Stimulated activated CD4-positive, alpha-beta T cell treated with anti-CD3 and anti-CD28 coated beads, Interleukin-15, amount 100 ng/mL, for 1 hour (primary cell): ENCODE data around the gene LANCL3.
"Not testable (repeated sequence)": the region's sequence is repeated elsewhere in the genome, so short reads cannot be mapped to it uniquely, and the experiment has no call there.

Experiments
- DNase-seq, 2 donors: peaks; one replicate each; pipeline ENCODE4 v3.0.0-alpha.2; 2020; ENCODE audit warnings: low read depth in 1 of 2, low spot score in 1 of 2

Gene LANCL3

GRCh38 chrX:37571426-37572107, at the start of gene LANCL3:
LANCL3 (plus strand) TSS chrX:37571661; CDS start chrX:37571871, 210 bp downstream.
- DNase-seq, result not testable (repeated sequence)

- DNase-seq, result not testable (repeated sequence)
Observed at GRCh38 chrX:37523673-37524072, 47.8 kb upstream of the LANCL3 start.

- no peak for DNase-seq
Observed at GRCh38 chrX:37541991-37542390, 29.5 kb upstream of the LANCL3 start.

GRCh38 chrX:37542791-37543190, 28.7 kb upstream of the LANCL3 start:
- no peak for DNase-seq

- no peak for DNase-seq
Observed at GRCh38 chrX:37543324-37543723, 28.1 kb upstream of the LANCL3 start.

- DNase-seq, result not testable (repeated sequence)
Observed at GRCh38 chrX:37544531-37544930, 26.9 kb upstream of the LANCL3 start.

- DNase-seq, result no peak
Observed at GRCh38 chrX:37545066-37545465, 26.4 kb upstream of the LANCL3 start.

- not testable (repeated sequence) for DNase-seq
Observed at GRCh38 chrX:37549619-37550018, 21.8 kb upstream of the LANCL3 start.

- no peak for DNase-seq
Observed at GRCh38 chrX:37553476-37553875, 18.0 kb upstream of the LANCL3 start.

GRCh38 chrX:37565254-37565653, 6.2 kb upstream of the LANCL3 start:
- not testable (repeated sequence) for DNase-seq

GRCh38 chrX:37570349-37570748, 1.1 kb upstream of the LANCL3 start:
- not testable (repeated sequence) for DNase-seq

- DNase-seq, result not testable (repeated sequence)
Observed at GRCh38 chrX:37572108-37572587, 687 bp downstream of the LANCL3 start.

GRCh38 chrX:37573121-37573520, 1.7 kb downstream of the LANCL3 start:
- DNase-seq, result not testable (repeated sequence)

- no peak for DNase-seq
Observed at GRCh38 chrX:37578045-37578444, 6.6 kb downstream of the LANCL3 start.

- no peak for DNase-seq
Observed at GRCh38 chrX:37580080-37580479, 8.6 kb downstream of the LANCL3 start.

- not testable (repeated sequence) for DNase-seq
Observed at GRCh38 chrX:37587337-37587736, 15.9 kb downstream of the LANCL3 start.

GRCh38 chrX:37590047-37590446, 18.6 kb downstream of the LANCL3 start:
- DNase-seq, result no peak

- DNase-seq, result no peak
Observed at GRCh38 chrX:37594755-37595382, 23.4 kb downstream of the LANCL3 start.

- DNase-seq, result no peak
Observed at GRCh38 chrX:37599729-37600128, 28.3 kb downstream of the LANCL3 start.

- DNase-seq, result no peak
Observed at GRCh38 chrX:37603938-37604409, 32.5 kb downstream of the LANCL3 start.

- no peak for DNase-seq
Observed at GRCh38 chrX:37607243-37607642, 35.8 kb downstream of the LANCL3 start.

GRCh38 chrX:37608156-37608555, 36.7 kb downstream of the LANCL3 start:
- DNase-seq, result no peak
